NCI-H524 (cell line): ENCODE results near the gene MYMK.

Experiments
- DNase-seq, 2 experiments: peaks; one replicate each; lab custom pipeline; 2025; lab: John Stamatoyannopoulos, UW

Gene MYMK

GRCh38 chr9:133485531-133486260, 39.1 kb downstream of the MYMK start:
- no peak for DNase-seq

GRCh38 chr9:133484671-133485437, 39.9 kb downstream of the MYMK start:
- no peak for DNase-seq

- no peak for DNase-seq
Measured at GRCh38 chr9:133483611-133484010, 41.1 kb downstream of the MYMK start.

GRCh38 chr9:133478851-133479711, 45.7 kb downstream of the MYMK start, which contains the start of gene SLC2A6:
TSS of gene SLC2A6 (minus strand) at chr9:133479099. CDS start at chr9:133479059, 40 bp downstream.
- DNase-seq, result peak; percentile 70 to 93

- peak in 1 of 2 experiments; percentile 47 for DNase-seq
Measured at GRCh38 chr9:133477992-133478850, 46.5 kb downstream of the MYMK start.

- no peak for DNase-seq
Measured at GRCh38 chr9:133477461-133477860, 47.3 kb downstream of the MYMK start.

GRCh38 chr9:133476941-133477340, 47.8 kb downstream of the MYMK start:
- DNase-seq, result no peak

- DNase-seq, result no peak
Measured at GRCh38 chr9:133476036-133476931, 48.5 kb downstream of the MYMK start.

GRCh38 chr9:133475292-133476012, 49.3 kb downstream of the MYMK start:
- no peak for DNase-seq

GRCh38 chr9:133474853-133475252, 49.9 kb downstream of the MYMK start:
- no peak for DNase-seq

GRCh38 chr9:133474215-133474614, 50.5 kb downstream of the MYMK start:
- DNase-seq, result no peak

GRCh38 chr9:133473743-133474142, 51.0 kb downstream of the MYMK start:
- no peak for DNase-seq

GRCh38 chr9:133472753-133473378, 51.9 kb downstream of the MYMK start:
- no peak for DNase-seq

GRCh38 chr9:133472277-133472645, 52.5 kb downstream of the MYMK start:
- DNase-seq, result no peak

- no peak for DNase-seq
Measured at GRCh38 chr9:133471551-133472276, 53.0 kb downstream of the MYMK start.

GRCh38 chr9:133470988-133471387, 53.8 kb downstream of the MYMK start:
- DNase-seq, result no peak

- DNase-seq, result no peak
Measured at GRCh38 chr9:133470427-133470924, 54.3 kb downstream of the MYMK start.

- no peak for DNase-seq
Measured at GRCh38 chr9:133468777-133469421, 55.9 kb downstream of the MYMK start.
